GM23338 (cell line): ENCODE results near the gene RAB9A.

ENCODE experiments used
- CREB1 ChIP-seq: fragments of 250-450 bp; sonication (Bioruptor Pico); IDR thresholded peaks from 2 replicates; pipeline ENCODE4 v1.5.0; 2020; ENCODE audit warnings: low read depth, mild to moderate bottlenecking, moderate library complexity
- EZH2 ChIP-seq: fragments of 200-600 bp; sonication (generic); IDR thresholded peaks from one replicate; pipeline ENCODE4 v1.8.0; 2017; ENCODE audit warnings: antibody characterized with exemption, mild to moderate bottlenecking, low read depth; ENCODE audit not compliant: unreplicated experiment
- EZH2phosphoT487 ChIP-seq: fragments of 200-600 bp; sonication (generic); IDR thresholded peaks from one replicate; pipeline ENCODE4 v1.8.1; 2018; ENCODE audit warnings: antibody characterized with exemption; ENCODE audit not compliant: unreplicated experiment
- NANOG ChIP-seq: IDR thresholded peaks from 2 replicates; pipeline ENCODE4 v1.6.1; 2016; ENCODE audit warnings: antibody characterized with exemption, borderline replicate concordance
- POLR2AphosphoS5 ChIP-seq: IDR thresholded peaks from 2 replicates; pipeline ENCODE4 v1.6.1; 2016; ENCODE audit warnings: antibody characterized with exemption, low read depth
- TF ChIP-seq, protein P1 (sequence below), 2 experiments: fragments of 200-600 bp in 1 of 2; sonication (generic) in 1 of 2; conservative IDR thresholded peaks; 2 replicates each; pipeline versions ENCODE4 v1.5.1 to v1.6.1; 2016 to 2017; ENCODE audit warnings: antibody characterized with exemption in 2 of 2, low read depth in 2 of 2, mild to moderate bottlenecking in 2 of 2, moderate library complexity in 1 of 2
- TF ChIP-seq, protein P2 (sequence below): IDR thresholded peaks from 2 replicates; pipeline ENCODE4 v1.6.1; 2016; ENCODE audit warnings: antibody characterized with exemption

DNA sequence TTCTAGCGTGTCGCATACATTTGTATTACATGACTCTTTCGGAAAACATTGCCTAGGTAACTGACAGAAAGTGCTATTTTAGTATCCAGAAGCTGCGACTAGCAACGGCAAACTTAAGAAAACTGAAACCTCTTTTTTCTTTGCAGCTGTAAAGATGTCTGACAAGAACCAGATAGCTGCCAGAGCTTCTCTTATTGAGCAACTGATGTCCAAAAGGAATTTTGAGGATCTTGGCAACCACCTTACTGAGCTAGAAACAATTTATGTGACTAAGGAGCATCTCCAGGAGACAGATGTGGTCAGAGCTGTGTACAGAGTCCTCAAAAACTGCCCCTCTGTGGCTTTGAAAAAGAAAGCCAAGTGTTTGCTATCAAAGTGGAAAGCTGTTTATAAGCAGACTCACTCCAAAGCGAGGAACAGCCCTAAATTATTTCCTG is 26.6 kb upstream of the RAB9A start:
- TF ChIP-seq, protein P1, sequence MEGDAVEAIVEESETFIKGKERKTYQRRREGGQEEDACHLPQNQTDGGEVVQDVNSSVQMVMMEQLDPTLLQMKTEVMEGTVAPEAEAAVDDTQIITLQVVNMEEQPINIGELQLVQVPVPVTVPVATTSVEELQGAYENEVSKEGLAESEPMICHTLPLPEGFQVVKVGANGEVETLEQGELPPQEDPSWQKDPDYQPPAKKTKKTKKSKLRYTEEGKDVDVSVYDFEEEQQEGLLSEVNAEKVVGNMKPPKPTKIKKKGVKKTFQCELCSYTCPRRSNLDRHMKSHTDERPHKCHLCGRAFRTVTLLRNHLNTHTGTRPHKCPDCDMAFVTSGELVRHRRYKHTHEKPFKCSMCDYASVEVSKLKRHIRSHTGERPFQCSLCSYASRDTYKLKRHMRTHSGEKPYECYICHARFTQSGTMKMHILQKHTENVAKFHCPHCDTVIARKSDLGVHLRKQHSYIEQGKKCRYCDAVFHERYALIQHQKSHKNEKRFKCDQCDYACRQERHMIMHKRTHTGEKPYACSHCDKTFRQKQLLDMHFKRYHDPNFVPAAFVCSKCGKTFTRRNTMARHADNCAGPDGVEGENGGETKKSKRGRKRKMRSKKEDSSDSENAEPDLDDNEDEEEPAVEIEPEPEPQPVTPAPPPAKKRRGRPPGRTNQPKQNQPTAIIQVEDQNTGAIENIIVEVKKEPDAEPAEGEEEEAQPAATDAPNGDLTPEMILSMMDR (conservative IDR thresholded peaks at IDR 0.05; ENCODE audit: low read depth in 2 of 2), result no peak
- TF ChIP-seq EZH2 (no peak), EZH2phosphoT487 (no peak), POLR2AphosphoS5 (no peak), NANOG (no peak), CREB1 (no peak)
- TF ChIP-seq, protein P2, sequence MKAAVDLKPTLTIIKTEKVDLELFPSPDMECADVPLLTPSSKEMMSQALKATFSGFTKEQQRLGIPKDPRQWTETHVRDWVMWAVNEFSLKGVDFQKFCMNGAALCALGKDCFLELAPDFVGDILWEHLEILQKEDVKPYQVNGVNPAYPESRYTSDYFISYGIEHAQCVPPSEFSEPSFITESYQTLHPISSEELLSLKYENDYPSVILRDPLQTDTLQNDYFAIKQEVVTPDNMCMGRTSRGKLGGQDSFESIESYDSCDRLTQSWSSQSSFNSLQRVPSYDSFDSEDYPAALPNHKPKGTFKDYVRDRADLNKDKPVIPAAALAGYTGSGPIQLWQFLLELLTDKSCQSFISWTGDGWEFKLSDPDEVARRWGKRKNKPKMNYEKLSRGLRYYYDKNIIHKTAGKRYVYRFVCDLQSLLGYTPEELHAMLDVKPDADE, result no peak
